Psoas muscle (tissue), 8 donors: Measurements from ENCODE around the gene MRPL32. TPM values are rescaled to one million over a fixed set of nuclear protein-coding genes. Genes with fewer than 3 reads are reported as not detected.
"Not testable (repeated sequence)": the region's sequence is repeated elsewhere in the genome, so short reads cannot be mapped to it uniquely, and the experiment has no call there.

Experiments
- ATAC-seq, 4 donors: fragments of 200-7000 bp; cut with Tn5 transposase; one replicate each; pipeline ENCODE4 v1.9.1; 2020; ENCODE audit warnings: moderate library complexity in 3 of 4, mild to moderate bottlenecking in 2 of 4
- DNase-seq, 2 donors: peaks; one replicate each; pipeline ENCODE4 v3.0.0-alpha.2; 2020
- H3K27ac ChIP-seq: fragments of 200-600 bp; one replicate; pipeline ENCODE4 v1.8.0; 2022
- H3K27me3 ChIP-seq, 3 donors: fragments of 200-600 bp in 1 of 3; one replicate each; pipeline versions ENCODE4 v1.6.1 to v1.8.0; 2013 to 2022; ENCODE audit warnings: low read length in 2 of 3, mild to moderate bottlenecking in 2 of 3, moderate library complexity in 1 of 3; ENCODE audit not compliant: insufficient read depth in 3 of 3
- H3K36me3 ChIP-seq, 2 donors: fragments of 200-600 bp in 1 of 2; one replicate each; pipeline versions ENCODE4 v1.6.1 to v1.8.0; 2013 to 2022; ENCODE audit warnings: low read depth in 1 of 2, mild to moderate bottlenecking in 1 of 2, moderate library complexity in 1 of 2; ENCODE audit not compliant: insufficient read depth in 1 of 2
- H3K4me1 ChIP-seq: fragments of 200-600 bp; one replicate; pipeline ENCODE4 v1.8.0; 2022
- H3K4me3 ChIP-seq: fragments of 200-600 bp; one replicate; pipeline ENCODE4 v1.8.0; 2022; ENCODE audit warnings: mild to moderate bottlenecking
- H3K9me3 ChIP-seq: fragments of 200-600 bp; one replicate; pipeline ENCODE4 v1.8.0; 2022
- WGBS, 3 donors: extraction: QIAGEN DNeasy Blood & Tissue Kit; methylation state at CpG; one replicate each; pipeline versions ENCODE4 v1.1.6 to v1.1.7; 2013; 5-methylcytosine and 5-hydroxymethylcytosine counted together
- intact Hi-C, 2 donors: fragments of 100-400 bp; cut with DNase I; formaldehyde crosslinking; loops; one replicate each; pipeline versions ENCODE4 v1.11.0 to v1.14.2; 2022
- long read RNA-seq, 2 donors: library from polyadenylated mRNA; unstranded; transcript quantifications; one replicate each; pipeline ENCODE4 v2.0.0, GENCODE V29; 2021
- polyA plus RNA-seq, 3 donors: library from polyadenylated mRNA; stranded (reverse); fragments of 200-250 nt; gene quantifications; one replicate each; pipeline ENCODE4 v1.2.3, GENCODE V29; 2013
- total RNA-seq, 4 donors: library from RNA; stranded (reverse); fragmentation: NEBNext Ultra II Directional in 2 of 4; extraction: Animal tissue kit (Norgen Biotek cat#: 25700) in 2 of 4; gene quantifications; one replicate each; pipeline versions ENCODE4 v1.2.1 to v1.2.4, GENCODE V29; 2021 to 2023
- TF ChIP-seq, protein P1 (sequence below): fragments of 200-600 bp; IDR thresholded peaks from one replicate; pipeline ENCODE4 v1.8.0; 2022; ENCODE audit warnings: antibody characterized with exemption
- donor health status: healthy with polysubstance abuse.
- donor health status: DM: no; HTN: no; CAD: no; lungs with moderate emphysema.
- donor health status: Bipolar disorder and iron deficiency.
- donor health status: healthy.
- donor health status: DM: yes; HTN: yes; CAD: no.
- donor health status: DM: no; HTN: no; CAD: no.
- donor health status: DM: no; HTN: no; CAD: no.
- donor health status: DM: yes; HTN: yes; CAD: no.

Gene MRPL32
- 10 to 100 TPM; 34.3 to 51.7 (median 46.7) TPM for total RNA-seq
- polyA plus RNA-seq = 100 to 1,000 TPM in 2 of 3 donors, 10 to 100 TPM in 1; 66.1 to 133 (median 103) TPM
- long read RNA-seq, donor 1, transcript MRPL32-201 (3 exons, 1,035 nt) = major isoform, 7 of 10 reads
- long read RNA-seq, donor 1, partial matches to known transcripts = 3 of 10 reads
- long read RNA-seq, donor 1, other reads (novel, unspliced or antisense) = 0 of 10 reads
- long read RNA-seq, donor 2, transcript MRPL32-201 (3 exons, 1,035 nt) = major isoform, 31 of 51 reads
- long read RNA-seq, donor 2, partial matches to known transcripts = 5 of 51 reads
- long read RNA-seq, donor 2, other reads (novel, unspliced or antisense) = 12 of 51 reads

DNA sequence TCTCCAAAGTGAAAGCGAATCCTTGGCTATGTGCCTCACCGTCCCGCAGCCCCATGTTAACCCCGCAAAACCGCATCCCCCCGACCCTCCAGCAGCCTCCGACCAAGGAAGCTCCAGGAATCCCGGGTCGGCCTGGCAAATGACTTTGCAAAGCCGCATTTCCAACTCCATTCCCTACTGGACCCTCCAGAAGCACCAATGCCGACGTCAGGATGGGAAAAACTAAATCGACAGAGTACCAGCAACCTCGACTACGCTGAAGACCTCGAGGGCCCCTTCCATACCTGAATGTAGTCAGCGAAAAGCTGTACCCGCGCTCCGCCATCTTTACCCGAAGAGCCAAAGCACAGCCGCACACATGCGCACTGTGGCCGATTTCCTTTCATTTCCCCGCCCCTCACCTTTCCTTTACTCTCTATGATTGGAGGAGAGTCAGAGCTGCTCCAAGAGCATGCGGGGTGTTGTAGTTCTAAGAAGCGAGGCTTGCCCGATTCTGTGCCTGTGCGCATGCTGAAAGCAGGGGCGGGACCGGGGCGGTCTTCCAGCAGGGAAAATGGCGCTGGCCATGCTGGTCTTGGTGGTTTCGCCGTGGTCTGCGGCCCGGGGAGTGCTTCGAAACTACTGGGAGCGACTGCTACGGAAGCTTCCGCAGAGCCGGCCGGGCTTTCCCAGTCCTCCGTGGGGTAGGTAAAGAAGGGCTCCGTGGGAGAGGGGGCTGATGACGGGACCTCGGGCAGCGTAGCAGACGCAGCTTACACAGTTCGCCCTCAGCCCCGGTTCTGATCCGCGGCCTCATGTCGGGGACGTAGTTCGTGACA is at the start of gene MRPL32, which contains the start of gene PSMA2:
Gene MRPL32 (plus strand): TSS at position 543 of the 818 bp plus-strand sequence. CDS start 11 bp downstream, at position 554.
Gene PSMA2 (minus strand): TSS at position 341 of the 818 bp plus-strand sequence. CDS start 16 bp downstream, at position 325.
- H3K27ac ChIP-seq = peak within 1 kb of the TSS; percentile 88
- H3K27me3 ChIP-seq = no peaks in the 10 kb centered on the region
- intact Hi-C loops = no loop called here
- TF ChIP-seq, protein P1, sequence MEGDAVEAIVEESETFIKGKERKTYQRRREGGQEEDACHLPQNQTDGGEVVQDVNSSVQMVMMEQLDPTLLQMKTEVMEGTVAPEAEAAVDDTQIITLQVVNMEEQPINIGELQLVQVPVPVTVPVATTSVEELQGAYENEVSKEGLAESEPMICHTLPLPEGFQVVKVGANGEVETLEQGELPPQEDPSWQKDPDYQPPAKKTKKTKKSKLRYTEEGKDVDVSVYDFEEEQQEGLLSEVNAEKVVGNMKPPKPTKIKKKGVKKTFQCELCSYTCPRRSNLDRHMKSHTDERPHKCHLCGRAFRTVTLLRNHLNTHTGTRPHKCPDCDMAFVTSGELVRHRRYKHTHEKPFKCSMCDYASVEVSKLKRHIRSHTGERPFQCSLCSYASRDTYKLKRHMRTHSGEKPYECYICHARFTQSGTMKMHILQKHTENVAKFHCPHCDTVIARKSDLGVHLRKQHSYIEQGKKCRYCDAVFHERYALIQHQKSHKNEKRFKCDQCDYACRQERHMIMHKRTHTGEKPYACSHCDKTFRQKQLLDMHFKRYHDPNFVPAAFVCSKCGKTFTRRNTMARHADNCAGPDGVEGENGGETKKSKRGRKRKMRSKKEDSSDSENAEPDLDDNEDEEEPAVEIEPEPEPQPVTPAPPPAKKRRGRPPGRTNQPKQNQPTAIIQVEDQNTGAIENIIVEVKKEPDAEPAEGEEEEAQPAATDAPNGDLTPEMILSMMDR = no peak
- peaks cover 31% of the 10 kb centered on the region for H3K4me1 ChIP-seq
- peak; percentile 98 to 100 (median 100) for ATAC-seq
- peak within 1 kb of the TSS; percentile 93 for H3K4me3 ChIP-seq
- H3K9me3 ChIP-seq = no peaks in the 10 kb centered on the region
- DNase-seq = peak; percentile 93 to 96
- 0 to 1% (median 0%) methylated on average over 56 of the region's 56 CpGs for WGBS, 3 donors
- peaks cover 5 to 27% of the 10 kb centered on the region in 2 donors for H3K36me3 ChIP-seq

DNA sequence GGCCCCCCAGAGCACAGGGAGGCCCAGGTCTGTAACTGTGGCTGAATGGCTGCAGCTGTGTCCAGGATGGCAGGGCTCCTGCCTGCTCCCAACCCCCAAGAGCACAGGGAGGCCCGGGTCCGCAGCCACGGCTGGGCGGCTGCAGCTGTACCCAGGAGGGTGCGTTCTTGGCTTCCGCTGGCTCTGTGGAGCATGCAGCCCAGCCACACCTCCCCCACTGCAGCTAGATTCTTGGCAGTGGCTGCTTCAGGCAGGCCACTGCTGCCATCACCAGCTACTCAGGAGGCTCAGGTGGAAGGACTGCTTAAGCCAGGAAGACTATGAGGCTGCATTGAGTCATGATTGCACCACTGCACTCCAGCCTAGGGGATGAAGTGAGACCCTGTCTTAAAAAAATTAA is 48.2 kb upstream of the MRPL32 start:
- peak in 1 of 4 donors; percentile 62 for ATAC-seq
- WGBS, 3 donors = 58 to 76% (median 62%) methylated on average over 6 of the region's 6 CpGs
- no peak for DNase-seq

DNA sequence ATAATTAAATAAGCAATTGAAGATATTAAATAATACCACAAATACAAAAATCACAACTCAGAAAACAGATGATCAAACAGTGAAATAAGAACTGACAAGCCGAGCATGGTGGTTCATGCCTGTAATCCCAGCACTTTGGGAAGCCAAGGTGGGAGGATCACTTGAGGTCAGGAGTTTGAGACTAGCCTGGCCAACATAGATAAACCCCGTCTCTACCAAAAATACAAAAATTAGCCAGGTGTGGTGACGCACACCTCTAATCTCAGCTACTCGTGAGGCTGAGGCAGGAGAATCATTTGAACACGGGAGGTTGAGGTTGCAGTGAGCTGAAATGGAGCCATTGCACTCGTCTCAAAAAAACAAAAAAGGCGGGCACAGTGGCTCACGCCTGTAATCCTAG is 47.0 kb upstream of the MRPL32 start:
- intact Hi-C loops = loop anchor here in 1 of 2 donors (10.0 kb wide), 1 partner anchor 130 kb away; no protein-coding TSS in a partner anchor
- not testable (repeated sequence) for H3K36me3 ChIP-seq, ATAC-seq, H3K27me3 ChIP-seq, H3K4me3 ChIP-seq, H3K4me1 ChIP-seq, DNase-seq, H3K27ac ChIP-seq, H3K9me3 ChIP-seq
- WGBS, 3 donors = 95 to 98% (median 96%) methylated on average over 8 of the region's 8 CpGs

More for the DNA sequence above, 48.2 kb upstream of the MRPL32 start:
- no peaks in the 10 kb centered on the region for H3K36me3 ChIP-seq
- H3K4me1 ChIP-seq = peaks cover 9% of the 10 kb centered on the region
- intact Hi-C loops = loop anchor here in 1 of 2 donors (10.0 kb wide), 1 partner anchor 131 kb away; no protein-coding TSS in a partner anchor
- no peaks in the 10 kb centered on the region for H3K9me3 ChIP-seq
- no peaks in the 10 kb centered on the region for H3K27me3 ChIP-seq
- TF ChIP-seq, protein P1 = no peak
- no peak overlapping the region for H3K27ac ChIP-seq
- H3K4me3 ChIP-seq = no peak overlapping the region

DNA sequence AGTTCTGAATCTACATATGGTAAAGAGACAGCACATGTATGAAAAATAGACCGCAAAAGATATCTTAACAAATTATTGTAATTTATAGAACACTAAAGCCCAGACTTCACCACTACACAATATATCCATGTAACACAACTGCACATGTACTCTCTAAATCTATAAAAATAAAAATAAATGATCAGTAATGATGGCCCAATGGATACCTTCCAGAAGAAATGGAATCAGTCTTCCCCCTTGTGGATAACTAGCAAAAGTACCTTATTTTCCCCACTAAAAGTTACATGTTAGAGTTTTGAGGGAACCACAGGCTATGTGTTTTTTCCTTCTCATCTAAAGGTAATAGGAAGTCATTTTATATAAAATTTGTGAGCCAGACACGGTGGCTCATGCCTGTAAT is 46.0 kb upstream of the MRPL32 start:
- Histone ChIP-seq H3K36me3 (no peaks in the 10 kb centered on the region), H3K27me3 (no peaks in the 10 kb centered on the region), H3K4me1 (peaks cover 9% of the 10 kb centered on the region), H3K9me3 (no peaks in the 10 kb centered on the region), H3K4me3 (no peak overlapping the region), H3K27ac (no peak overlapping the region)
- TF ChIP-seq, protein P1 = no peak
- WGBS, 3 donors = 77 to 88% (median 78%) methylated on average over 2 of the region's 2 CpGs
- DNase-seq (no peak), ATAC-seq (no peak)
- intact Hi-C loops = loop anchor here in 1 of 2 donors (10.0 kb wide), 1 partner anchor 129 kb away; no protein-coding TSS in a partner anchor
